Measurements from ENCODE around the gene DRAXIN.

Gene DRAXIN

GRCh38 chr1:11693024-11693590 is 1.6 kb downstream of the DRAXIN start (continued):
- TF ChIP-seq PRDM2 (tag by site-specific recombination; IDR thresholded peaks at IDR 0.05; ENCODE audit: borderline replicate concordance) (no peak), ZNF37A (tag by site-specific recombination; IDR thresholded peaks at IDR 0.05) (no peak), SP2 (tag by site-specific recombination; IDR thresholded peaks at IDR 0.05) (no peak), KLF16 (tag by site-specific recombination; IDR thresholded peaks at IDR 0.05) (no peak), SALL2 (tag by site-specific recombination; IDR thresholded peaks at IDR 0.05; ENCODE audit: borderline replicate concordance) (no peak), SCRT1 (tag by site-specific recombination; IDR thresholded peaks at IDR 0.05; ENCODE audit: borderline replicate concordance) (no peak), ZNF510 (tag by site-specific recombination; IDR thresholded peaks at IDR 0.05; ENCODE audit: insufficient replicate concordance) (no peak), ZNF48 (tag by site-specific recombination; IDR thresholded peaks at IDR 0.05) (no peak), ZNF16 (tag by site-specific recombination; IDR thresholded peaks at IDR 0.05; ENCODE audit: low read depth) (no peak), ZNF704 (tag by site-specific recombination; IDR thresholded peaks at IDR 0.05) (no peak), ZNF404 (tag by site-specific recombination; IDR thresholded peaks at IDR 0.05) (no peak), ZNF341 (tag by site-specific recombination; IDR thresholded peaks at IDR 0.05; ENCODE audit: low read depth) (no peak), ZBTB17 (tag by site-specific recombination; IDR thresholded peaks at IDR 0.05) (no peak), ZNF701 (tag by site-specific recombination; IDR thresholded peaks at IDR 0.05) (no peak), ZNF600 (tag by site-specific recombination; IDR thresholded peaks at IDR 0.05) (peak; percentile 34; the same call in 1 of the 2 replicates), ZNF660 (tag by site-specific recombination; IDR thresholded peaks at IDR 0.05) (peak; percentile 85; the same call in 1 of the 2 replicates), ZNF311 (tag by site-specific recombination; IDR thresholded peaks at IDR 0.05; ENCODE audit: borderline replicate concordance) (no peak), ZNF398 (tag by site-specific recombination; IDR thresholded peaks at IDR 0.05) (no peak)

DNA sequence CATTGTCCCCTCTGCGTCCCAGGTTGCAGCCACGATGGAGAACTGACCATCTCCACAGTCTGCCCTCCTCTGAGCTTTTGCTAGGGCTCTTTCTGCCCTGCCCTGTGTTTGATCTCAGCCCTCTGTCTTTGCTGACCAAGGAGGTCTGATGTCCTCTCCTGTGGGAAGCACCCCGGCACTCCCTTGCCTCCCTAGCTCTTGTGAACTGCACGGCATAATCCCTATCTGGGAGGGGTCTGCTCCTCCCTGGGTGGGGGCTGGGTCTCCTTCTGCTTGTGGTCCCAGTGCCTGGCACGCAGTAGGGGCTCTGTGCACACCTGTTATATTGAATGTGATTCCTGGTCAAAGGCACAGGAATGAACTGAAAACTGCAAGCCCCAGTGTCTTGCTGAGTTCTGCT is 2.4 kb downstream of the DRAXIN start:
- CTCF ChIA-PET: interaction anchor here (0.7 to 2.4 kb wide), 3 partner anchors 17 to 29 kb away, joined by 3 to 6 read pairs (median 4); partner anchors contain the start of gene FBXO6
- H3K4me3 ChIP-seq (ENCODE audit: low read depth, low read length): no peak overlapping the region
- no peak overlapping the region for H3K27ac ChIP-seq (ENCODE audit: extremely low read depth, low read depth, low read length)
- peaks cover 9% of the 10 kb centered on the region; the same call in 1 of the 2 replicates for H3K4me1 ChIP-seq (ENCODE audit: control insufficient read depth, insufficient read depth, low read length)
- POLR2A ChIA-PET: no interaction called here
- H3K36me3 ChIP-seq (ENCODE audit: control insufficient read depth in 2 of 2, insufficient read depth in 1 of 2, low read length in 2 of 2): no peaks in the 10 kb centered on the region
- H3K9me3 ChIP-seq (ENCODE audit: control insufficient read depth, insufficient read depth, low read depth, low read length): no peaks in the 10 kb centered on the region
- TF ChIP-seq ZBTB8A (tag by site-specific recombination; IDR thresholded peaks at IDR 0.05): no peak
- TF ChIP-seq ZNF184 (tag by site-specific recombination; IDR thresholded peaks at IDR 0.05): no peak
- TF ChIP-seq ZEB2 (tag by site-specific recombination; IDR thresholded peaks at IDR 0.05): no peak
- TF ChIP-seq ZNF155 (tag by site-specific recombination; IDR thresholded peaks at IDR 0.05): no peak
- no peak for TF ChIP-seq ZNF426 (tag by site-specific recombination; IDR thresholded peaks at IDR 0.05)

Data from HEK293 (cell line).